Measurements from ENCODE around the gene TSR3.

GRCh38 chr16:1330931-1331711 lies 20.6 kb downstream of the TSR3 start:
- TF ChIP-seq ZNF660 (CRISPR knock-in tag; IDR thresholded peaks at IDR 0.05; ENCODE audit: borderline replicate concordance, low read depth) (no peak), USF2 (IDR thresholded peaks at IDR 0.05; ENCODE audit: low read depth, low read length) (no peak), USF2 (CRISPR knock-in tag; IDR thresholded peaks at IDR 0.05; ENCODE audit: borderline replicate concordance) (no peak), POLR2AphosphoS5 (IDR thresholded peaks at IDR 0.05; ENCODE audit: low read depth, low read length) (no peak)
